Measurements from ENCODE around the gene CNTN4. TPM values are rescaled to one million over a fixed set of nuclear protein-coding genes. Genes with fewer than 3 reads are reported as not detected.

CNTN4 gene
- total and polyA plus RNA-seq, 2 of the 8 experiments (the other 6 are each of a cell fraction or from before 2014, with no cell fraction given), result 0.41 to 2.2 TPM

DNA sequence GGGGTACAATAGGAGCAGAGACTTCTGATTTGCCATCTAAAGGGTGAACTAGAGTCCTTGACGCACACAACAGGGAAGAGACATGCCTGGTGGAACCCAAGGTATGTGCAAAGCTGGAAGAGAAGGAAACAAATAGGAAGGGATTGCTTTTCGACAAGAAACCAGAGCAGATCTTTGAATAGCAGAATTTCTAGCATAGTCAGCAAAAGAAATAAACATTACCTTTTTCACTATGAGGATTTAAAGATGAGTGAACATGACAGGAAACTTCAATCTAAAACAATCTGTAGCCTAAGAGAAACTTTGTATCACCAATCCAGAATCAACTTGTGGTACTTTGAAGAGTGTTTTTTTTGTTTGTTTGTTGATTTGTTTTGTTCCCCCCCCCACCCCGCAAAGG is 1006.6 kb downstream of the CNTN4 start:
- H2AK5ac ChIP-seq (ENCODE audit: low read depth, low read length), result no peak overlapping the region
- no peak overlapping the region for H3K4ac ChIP-seq (replicated peaks; ENCODE audit: insufficient read length, low read depth, low read length)
- H2BK120ac ChIP-seq (replicated peaks; ENCODE audit: low read depth, low read length), result no peak overlapping the region
- H3K4me1 ChIP-seq (replicated peaks in 1 of 4; ENCODE audit: control insufficient read depth in 3 of 4, insufficient read depth in 4 of 4, low read length in 3 of 4), result peaks cover 0 to 5% (median 2%) of the 10 kb centered on the region in 4 experiments; a peak in 4 of 7 replicates
- H3K56ac ChIP-seq (replicated peaks; ENCODE audit: insufficient read length, low read depth, low read length), result no peak overlapping the region
- no peaks in the 10 kb centered on the region for H3K23me2 ChIP-seq (ENCODE audit: low read depth, low read length)
- FAIRE-seq (no peak), DNase-seq (ENCODE audit: low read depth in 1 of 2, low spot score in 2 of 2) (no peak)
- H4K91ac ChIP-seq (replicated peaks; ENCODE audit: insufficient read length, low read length), result no peak overlapping the region
- H4K20me1 ChIP-seq (replicated peaks in 1 of 2; ENCODE audit: control insufficient read depth in 1 of 2, insufficient read depth in 2 of 2, low read length in 2 of 2), result no peaks in the 10 kb centered on the region
- no peak overlapping the region for H3K18ac ChIP-seq (ENCODE audit: extremely low read depth, low read length)
- H4K5ac ChIP-seq (ENCODE audit: insufficient read length, low read depth, low read length), result no peak overlapping the region
- no peak overlapping the region for H3K23ac ChIP-seq (ENCODE audit: insufficient read length)
- H3K9ac ChIP-seq (replicated peaks in 1 of 4; ENCODE audit: extremely low read depth in 1 of 4, low read depth in 3 of 4, low read length in 3 of 4), result no peak overlapping the region
- H2BK15ac ChIP-seq (ENCODE audit: low read length), result no peak overlapping the region
- H2BK20ac ChIP-seq (ENCODE audit: low read length), result no peak overlapping the region
- no peak overlapping the region for H2BK12ac ChIP-seq (ENCODE audit: low read depth, low read length)
- no peaks in the 10 kb centered on the region for H3K27me3 ChIP-seq (replicated peaks in 1 of 4; ENCODE audit: control insufficient read depth in 3 of 4, extremely low read depth in 1 of 4, insufficient read depth in 3 of 4, low read length in 3 of 4)
- H2BK5ac ChIP-seq (ENCODE audit: low read depth, low read length), result no peak overlapping the region
- no peak overlapping the region for H2AFZ ChIP-seq (ENCODE audit: low read length)
- no peak overlapping the region for H3K14ac ChIP-seq (ENCODE audit: insufficient read length)
- H3K27ac ChIP-seq (ENCODE audit: low read depth, low read length), result no peak overlapping the region
- no peak overlapping the region for H4K8ac ChIP-seq (ENCODE audit: extremely low read depth, insufficient read depth, low read length)
- 93% methylated on average over 3 of the region's 3 CpGs; no CpG with 5 or more reads in 1 of the 2 experiments for WGBS, 2 experiments (ENCODE audit: extremely low coverage in 1 of 2, insufficient coverage in 1 of 2, insufficient read length in 1 of 2, insufficient replicate concordance in 2 of 2, low coverage in 1 of 2, low lambda C conversion rate in 2 of 2, missing lambda C conversion rate in 1 of 2)
- ChIA-PET CTCF (ENCODE audit: partially characterized antibody) (no interaction called here), POLR2A (ENCODE audit: partially characterized antibody) (no interaction called here)
- H3K4me3 ChIP-seq (ENCODE audit: extremely low read depth in 1 of 4, insufficient read depth in 2 of 4, low read depth in 3 of 4, low read length in 4 of 4), result no peak overlapping the region
- H3K79me2 ChIP-seq (ENCODE audit: control insufficient read depth in 1 of 2, insufficient read depth in 2 of 2, low read length in 2 of 2), result no peaks in the 10 kb centered on the region
- no peaks in the 10 kb centered on the region for H3K9me3 ChIP-seq (ENCODE audit: insufficient read depth in 2 of 2, low read depth in 1 of 2, low read length in 1 of 2)
- no peaks in the 10 kb centered on the region for H3K79me1 ChIP-seq (ENCODE audit: low read depth, low read length)
- no peak overlapping the region for H3K4me2 ChIP-seq (ENCODE audit: insufficient read depth in 1 of 2, low read depth in 2 of 2, low read length in 2 of 2)
- H3K36me3 ChIP-seq (ENCODE audit: control insufficient read depth in 2 of 4, insufficient read depth in 4 of 4, low read length in 3 of 4), result no peaks in the 10 kb centered on the region
- TF ChIP-seq RNF2 (IDR thresholded peaks at IDR 0.05; ENCODE audit: borderline replicate concordance, low read depth, low read length, missing control alignments, poor library complexity, severe bottlenecking) (no peak), NRF1 (IDR thresholded peaks at IDR 0.05; ENCODE audit: low read depth, low read length) (no peak), SIRT6 (IDR thresholded peaks at IDR 0.05; ENCODE audit: low read length) (no peak), CEBPB (IDR thresholded peaks at IDR 0.05; ENCODE audit: low read depth, low read length) (no peak), MAX (IDR thresholded peaks at IDR 0.05) (no peak), BCL11A (IDR thresholded peaks at IDR 0.05; ENCODE audit: low read depth in 2 of 2, low read length in 2 of 2) (no peak), ATF3 (IDR thresholded peaks at IDR 0.05; ENCODE audit: insufficient read depth, low read depth, low read length) (no peak)
- TF ChIP-seq, protein P1, sequence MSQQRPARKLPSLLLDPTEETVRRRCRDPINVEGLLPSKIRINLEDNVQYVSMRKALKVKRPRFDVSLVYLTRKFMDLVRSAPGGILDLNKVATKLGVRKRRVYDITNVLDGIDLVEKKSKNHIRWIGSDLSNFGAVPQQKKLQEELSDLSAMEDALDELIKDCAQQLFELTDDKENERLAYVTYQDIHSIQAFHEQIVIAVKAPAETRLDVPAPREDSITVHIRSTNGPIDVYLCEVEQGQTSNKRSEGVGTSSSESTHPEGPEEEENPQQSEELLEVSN (IDR thresholded peaks at IDR 0.05), result no peak
